K562 (cell line): ENCODE results near the gene CCNY. TPM values are rescaled to one million over a fixed set of nuclear protein-coding genes. Genes with fewer than 3 reads are reported as not detected.

Source experiments
- CBFA2T2 ChIP-seq: fragments of 450-650 bp; conservative IDR thresholded peaks from 2 replicates; pipeline ENCODE4 v1.6.1; 2017; ENCODE audit warnings: mild to moderate bottlenecking
- CCNT2 ChIP-seq: IDR thresholded peaks from 2 replicates; pipeline ENCODE4 v1.6.1; 2011; ENCODE audit warnings: borderline replicate concordance, low read depth, mild to moderate bottlenecking, moderate library complexity, mixed read lengths, low read length; ENCODE audit not compliant: insufficient read length; ENCODE audit errors: extremely low read depth
- CHD2 ChIP-seq: IDR thresholded peaks from 2 replicates; pipeline ENCODE4 v1.6.1; 2011; ENCODE audit warnings: low read depth, low read length
- ETV5 ChIP-seq: sonication (generic); formaldehyde crosslinking; IDR thresholded peaks from 2 replicates; pipeline ENCODE4 v1.4.0; 2020; ENCODE audit warnings: low read depth, mild to moderate bottlenecking, missing genetic modification reagents
- GATA2 ChIP-seq: sonication (generic); formaldehyde crosslinking; IDR thresholded peaks from 2 replicates; pipeline ENCODE4 v1.4.0; 2020; ENCODE audit warnings: mild to moderate bottlenecking, missing genetic modification reagents
- GTF2F1 ChIP-seq: IDR thresholded peaks from 2 replicates; pipeline ENCODE4 v1.6.1; 2011; ENCODE audit warnings: low read depth, low read length, improper control_type of control experiment
- HDAC8 ChIP-seq: fragments of 450-650 bp; IDR thresholded peaks from 2 replicates; pipeline ENCODE4 v1.6.1; 2016; ENCODE audit warnings: mild to moderate bottlenecking, missing genetic modification characterization, moderate library complexity, missing compliant biosample characterization
- IFI16 ChIP-seq: fragments of 250-450 bp; sonication (Bioruptor Pico); IDR thresholded peaks from 2 replicates; pipeline ENCODE4 v2.1.2; 2022; ENCODE audit warnings: mild to moderate bottlenecking, inconsistent platforms
- ILK ChIP-seq: fragments of 450-650 bp; IDR thresholded peaks from 2 replicates; pipeline ENCODE4 v1.6.1; 2016; ENCODE audit warnings: missing genetic modification characterization, low read depth, mild to moderate bottlenecking, missing compliant biosample characterization, moderate library complexity, borderline replicate concordance
- KAT8 ChIP-seq: fragments of 450-650 bp; IDR thresholded peaks from 2 replicates; pipeline ENCODE4 v1.6.1; 2016; ENCODE audit warnings: low read depth, mild to moderate bottlenecking
- MIER1 ChIP-seq: fragments of 450-650 bp; IDR thresholded peaks from 2 replicates; pipeline ENCODE4 v1.6.1; 2016; ENCODE audit warnings: antibody characterized with exemption, mild to moderate bottlenecking, low read depth
- NUFIP1 ChIP-seq: fragments of 450-650 bp; IDR thresholded peaks from 2 replicates; pipeline ENCODE4 v1.6.1; 2018; ENCODE audit not compliant: partially characterized antibody
- PPARD ChIP-seq: fragments of 250-450 bp; sonication (Bioruptor Pico); IDR thresholded peaks from 2 replicates; pipeline ENCODE4 v1.8.0; 2022; ENCODE audit warnings: inconsistent platforms, mild to moderate bottlenecking, moderate library complexity
- PTTG1 ChIP-seq: fragments of 450-650 bp; IDR thresholded peaks from 2 replicates; pipeline ENCODE4 v1.6.1; 2016; ENCODE audit warnings: low read depth, mild to moderate bottlenecking, missing genetic modification characterization, missing compliant biosample characterization
- RBM22 ChIP-seq: fragments of 200-400 bp; formaldehyde crosslinking; IDR thresholded peaks from 2 replicates; pipeline ENCODE4 v1.6.1; 2018; ENCODE audit warnings: low read length, low read depth; ENCODE audit not compliant: poor library complexity, severe bottlenecking
- RFX5 ChIP-seq: IDR thresholded peaks from 2 replicates; pipeline ENCODE4 v1.6.1; 2011; ENCODE audit warnings: low read depth, mild to moderate bottlenecking, improper control_type of control experiment, low read length
- SIN3B ChIP-seq: fragments of 450-650 bp; IDR thresholded peaks from 2 replicates; pipeline ENCODE4 v1.6.1; 2017; ENCODE audit warnings: low read depth, mild to moderate bottlenecking, moderate library complexity
- SMARCA4 ChIP-seq: fragments of 450-650 bp; IDR thresholded peaks from 2 replicates; pipeline ENCODE4 v1.6.1; 2016
- TCF7L2 ChIP-seq: fragments of 150-350 bp; IDR thresholded peaks from 2 replicates; pipeline ENCODE4 v1.6.1; 2016; ENCODE audit warnings: low read depth, mild to moderate bottlenecking, low read length, moderate library complexity
- TSHZ1 ChIP-seq: fragments of 250-450 bp; sonication (Bioruptor Pico); IDR thresholded peaks from 2 replicates; pipeline ENCODE4 v1.4.0; 2020; ENCODE audit warnings: mild to moderate bottlenecking, moderate library complexity
- ZBED1 ChIP-seq: IDR thresholded peaks from 2 replicates; pipeline ENCODE4 v1.6.1; 2014
- ZNF232 ChIP-seq: sonication (generic); formaldehyde crosslinking; IDR thresholded peaks from 2 replicates; pipeline ENCODE4 v1.8.0; 2022; ENCODE audit warnings: mild to moderate bottlenecking, missing genetic modification reagents
- ZNF436 ChIP-seq: fragments of 250-450, 450-650 bp; sonication (Bioruptor Pico); formaldehyde crosslinking; IDR thresholded peaks from 2 replicates; pipeline ENCODE4 v1.7.0; 2020; ENCODE audit warnings: mild to moderate bottlenecking
- ZNF707 ChIP-seq: fragments of 250-450 bp; sonication (Bioruptor Pico); conservative IDR thresholded peaks from 2 replicates; pipeline ENCODE4 v1.8.0; 2022; ENCODE audit warnings: inconsistent platforms, mild to moderate bottlenecking, moderate library complexity
- polyA plus RNA-seq, 8 experiments: library from polyadenylated mRNA; depleted of rRNA in 4 of 8; stranded (reverse) in 5 of 8; unstranded in 3 of 8; fragments of >200 nt; fragmentation: Nextera tagmentation in 2 of 8; fragmentation: Illumina TruSeq in 1 of 8; extraction: Ambion mirVana in 2 of 8; extraction: Trizol in 1 of 8; gene quantifications; 2 replicates each; pipeline versions ENCODE4 v1.2.1 to v1.2.3, GENCODE V29; 2011 to 2014; ENCODE audit warnings: inconsistent platforms in 1 of 8, missing spikeins in 1 of 8
- total RNA-seq, 7 experiments: library from RNA; depleted of rRNA in 6 of 7; stranded (reverse); fragments of >200 nt in 6 of 7; fragmentation: Illumina TruSeq in 2 of 7; extraction: Trizol in 2 of 7; gene quantifications; 2 replicates each; pipeline versions ENCODE4 v1.2.1 to v1.2.3, GENCODE V29; 2011 to 2021; ENCODE audit warnings: low replicate concordance in 1 of 7

Gene CCNY
- total and polyA plus RNA-seq, 9 of the 15 experiments (the other 6 are each of a cell fraction or from before 2014, with no cell fraction given), result 8.4 to 109 (median 38.6) TPM

DNA sequence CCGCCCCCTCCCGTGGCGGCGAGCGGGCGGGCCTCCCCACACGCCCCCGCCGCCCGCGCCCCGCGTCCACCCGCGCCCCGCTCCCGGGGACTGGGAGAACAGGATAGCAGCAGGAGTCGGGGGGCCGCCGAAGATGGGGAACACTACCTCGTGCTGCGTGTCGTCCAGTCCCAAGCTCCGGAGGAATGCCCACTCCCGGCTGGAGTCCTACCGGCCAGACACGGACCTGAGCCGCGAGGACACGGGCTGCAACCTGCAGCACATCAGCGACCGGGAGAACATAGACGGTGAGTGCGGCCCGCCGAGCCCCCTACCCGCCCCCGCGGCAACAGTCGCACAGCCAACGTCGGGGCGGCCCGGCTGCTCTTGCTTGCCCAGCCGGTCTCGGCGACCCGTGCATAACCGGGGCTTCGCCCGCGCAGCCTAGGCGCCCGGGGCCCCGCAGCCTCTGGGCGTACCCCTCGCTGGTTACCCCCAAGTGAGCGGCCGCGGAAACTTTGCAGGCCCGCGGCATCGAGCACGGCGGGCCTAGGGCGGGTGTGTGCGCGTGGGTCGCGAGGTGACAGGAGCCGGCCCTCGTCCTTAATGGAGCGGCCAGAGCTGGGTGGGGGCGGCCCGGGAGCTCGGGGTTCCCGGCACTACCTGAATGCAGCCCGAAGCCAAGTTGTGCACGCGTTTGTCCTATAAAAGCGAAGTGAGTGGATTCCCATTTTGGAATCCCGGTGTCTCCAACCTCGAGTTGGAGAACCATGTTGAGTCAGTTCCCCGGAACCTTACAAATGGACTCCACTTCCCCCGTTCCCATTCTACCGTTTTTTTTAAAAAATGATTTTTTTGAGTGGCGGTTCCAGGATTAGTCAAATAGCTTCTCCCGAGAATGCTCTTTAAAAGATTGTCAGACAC is 863 bp downstream of the CCNY start (continued):
- no peak for TF ChIP-seq GATA2 (CRISPR knock-in tag)
- peak; percentile 33 for TF ChIP-seq CCNT2
- no peak for TF ChIP-seq NUFIP1
- no peak for TF ChIP-seq MIER1
- no peak for TF ChIP-seq TSHZ1 (CRISPR knock-in tag)
- no peak for TF ChIP-seq CHD2
- no peak for TF ChIP-seq RFX5
- no peak for TF ChIP-seq HDAC8 (tag)
- no peak for TF ChIP-seq ZNF707
- TF ChIP-seq RBM22, result no peak
- no peak for TF ChIP-seq SIN3B
- no peak for TF ChIP-seq SMARCA4
- TF ChIP-seq ETV5, result no peak
- no peak for TF ChIP-seq ZNF436 (CRISPR knock-in tag)
- no peak for TF ChIP-seq KAT8
- TF ChIP-seq IFI16 (CRISPR knock-in tag), result no peak
- no peak for TF ChIP-seq PTTG1
- TF ChIP-seq CBFA2T2, result no peak
- no peak for TF ChIP-seq ILK (tag)
- TF ChIP-seq GTF2F1, result no peak
- no peak for TF ChIP-seq ZBED1
- TF ChIP-seq PPARD (CRISPR knock-in tag), result no peak
- no peak for TF ChIP-seq ZNF232 (CRISPR knock-in tag)
- no peak for TF ChIP-seq TCF7L2
